B cell (primary cell): ENCODE data around the gene KRTAP20-1. TPM values are rescaled to one million over a fixed set of nuclear protein-coding genes. Genes with fewer than 3 reads are reported as not detected.

Experiments
- ATAC-seq: fragments of 200-7000 bp; cut with Tn5 transposase; one replicate; pipeline ENCODE4 v1.10.0; 2021; ENCODE audit warnings: low read depth, mild to moderate bottlenecking, moderate number of reproducible peaks, moderate library complexity
- CTCF ChIA-PET: fragments of 350-600 bp; sonication (Branson Sonifier 250); formaldehyde crosslinking; loops from one replicate; lab custom pipeline; 2021; ENCODE audit warnings: antibody characterized with exemption, inconsistent platforms; lab: Charles Lee
- POLR2A ChIA-PET: fragments of 350-600 bp; sonication (Branson Sonifier 250); formaldehyde crosslinking; loops from one replicate; lab custom pipeline; 2021; ENCODE audit warnings: antibody characterized with exemption; lab: Charles Lee
- DNase-seq: peaks from one replicate; pipeline ENCODE4 v3.0.0; 2013
- H2AFZ ChIP-seq: 2 replicates; pipeline ENCODE4 v1.6.1; 2012; ENCODE audit warnings: mild to moderate bottlenecking, low read depth, low read length; ENCODE audit not compliant: insufficient read depth, poor library complexity, severe bottlenecking
- H3K27ac ChIP-seq, 2 donors: 1 replicate in 1 of 2; 2 replicates in 1 of 2; pipeline ENCODE4 v1.5.1; 2012 to 2013; ENCODE audit warnings: low read length in 2 of 2, mild to moderate bottlenecking in 2 of 2, moderate library complexity in 1 of 2
- H3K27me3 ChIP-seq, 4 experiments: fragments of 200-600 bp in 1 of 4; sonication (generic) in 1 of 4; replicated peaks in 1 of 4; 1 replicate in 2 of 4; 2 replicates in 2 of 4; pipeline versions ENCODE4 v1.6.1 to v1.7.0; 2013 to 2016; ENCODE audit warnings: low read length in 3 of 4, mild to moderate bottlenecking in 2 of 4, mixed read lengths in 1 of 4, moderate library complexity in 1 of 4; ENCODE audit not compliant: insufficient read depth in 4 of 4, control insufficient read depth in 3 of 4; ENCODE audit errors: control extremely low read depth in 1 of 4
- H3K36me3 ChIP-seq, 2 experiments: replicated peaks in 1 of 2; 1 replicate in 1 of 2; 2 replicates in 1 of 2; pipeline versions ENCODE4 v1.6.1 to v1.7.1; 2013; ENCODE audit warnings: low read length in 1 of 2; ENCODE audit not compliant: insufficient read depth in 2 of 2, control insufficient read depth in 1 of 2; ENCODE audit errors: control extremely low read depth in 1 of 2, extremely low read depth in 1 of 2
- H3K4me1 ChIP-seq, 2 donors: fragments of 200-600 bp in 1 of 2; sonication (generic) in 1 of 2; 1 replicate in 1 of 2; 2 replicates in 1 of 2; pipeline versions ENCODE4 v1.5.1 to v1.6.1; 2013 to 2017; ENCODE audit warnings: low read length in 2 of 2; ENCODE audit not compliant: control insufficient read depth in 2 of 2, insufficient read depth in 2 of 2
- H3K4me2 ChIP-seq: replicated peaks from 2 replicates; pipeline ENCODE3; 2012; ENCODE audit warnings: mild to moderate bottlenecking, low read depth, low read length; ENCODE audit not compliant: poor library complexity, severe bottlenecking
- H3K4me3 ChIP-seq, 5 experiments: fragments of 200-600 bp in 1 of 5; sonication (generic) in 1 of 5; 1 replicate in 3 of 5; 2 replicates in 2 of 5; pipeline versions ENCODE4 v1.5.1 to v1.7.0; 2011 to 2016; ENCODE audit warnings: low read length in 4 of 5, mild to moderate bottlenecking in 4 of 5, low read depth in 2 of 5, control low read depth in 1 of 5, moderate library complexity in 1 of 5; ENCODE audit not compliant: insufficient read depth in 1 of 5; ENCODE audit errors: control extremely low read depth in 1 of 5, extremely low read depth in 1 of 5
- H3K79me2 ChIP-seq: fragments of 200-600 bp; sonication (generic); one replicate; pipeline ENCODE4 v1.6.0; 2016; ENCODE audit warnings: low read length; ENCODE audit not compliant: control insufficient read depth, insufficient read depth
- H3K9ac ChIP-seq: fragments of 200-600 bp; sonication (generic); 2 replicates; pipeline ENCODE4 v1.6.1; 2017; ENCODE audit warnings: mild to moderate bottlenecking, low read length, moderate library complexity
- H3K9me3 ChIP-seq, 3 donors: one replicate each; pipeline versions ENCODE4 v1.6.1 to v1.7.1; 2013; ENCODE audit warnings: low read length in 2 of 3; ENCODE audit not compliant: control insufficient read depth in 2 of 3, insufficient read depth in 1 of 3; ENCODE audit errors: control extremely low read depth in 1 of 3
- H4K20me1 ChIP-seq: 2 replicates; pipeline ENCODE4 v1.6.0; 2012; ENCODE audit warnings: mild to moderate bottlenecking, low read length; ENCODE audit not compliant: insufficient read depth, control insufficient read depth, poor library complexity, severe bottlenecking
- H3K27ac Mint-ChIP-seq: one replicate; pipeline ENCODE4 v1.8.0; 2021; ENCODE audit warnings: mixed read lengths
- H3K27me3 Mint-ChIP-seq: one replicate; pipeline ENCODE4 v1.8.0; 2021; ENCODE audit warnings: mixed read lengths
- H3K4me1 Mint-ChIP-seq: one replicate; pipeline ENCODE4 v1.8.0; 2021; ENCODE audit warnings: mixed read lengths
- H3K4me3 Mint-ChIP-seq: one replicate; pipeline ENCODE4 v1.8.0; 2021; ENCODE audit warnings: mixed read lengths
- H3K9me3 Mint-ChIP-seq: one replicate; pipeline ENCODE4 v1.8.0; 2022; ENCODE audit warnings: mixed read lengths; ENCODE audit not compliant: insufficient read depth
- CTCF ChIP-seq: fragments of 200-600 bp; IDR thresholded peaks from one replicate; pipeline ENCODE4 v1.8.0; 2022; ENCODE audit warnings: antibody characterized with exemption, mild to moderate bottlenecking
- EZH2 ChIP-seq: IDR thresholded peaks from 2 replicates; pipeline ENCODE4 v1.6.1; 2012; ENCODE audit warnings: borderline replicate concordance, low read depth, mild to moderate bottlenecking, moderate library complexity, low read length; ENCODE audit not compliant: insufficient read depth, poor library complexity, severe bottlenecking
- WGBS: methylation state at CpG from one replicate; pipeline ENCODE4 v1.1.5; 2013; ENCODE audit warnings: missing lambda C conversion rate; ENCODE audit not compliant: insufficient coverage; 5-methylcytosine and 5-hydroxymethylcytosine counted together
- intact Hi-C: fragments of 100-400 bp; cut with micrococcal nuclease; formaldehyde crosslinking; loops from one replicate; pipeline ENCODE4 v1.10.0; 2022
- polyA plus RNA-seq: library from polyadenylated mRNA; depleted of rRNA; stranded (reverse); fragments of >200 nt; gene quantifications from 2 replicates; pipeline ENCODE4 v1.2.3, GENCODE V29; 2012
- total RNA-seq, 2 donors: library from RNA; stranded (reverse); fragments of 120-200 nt in 1 of 2; gene quantifications; 1 replicate in 1 of 2; 2 replicates in 1 of 2; pipeline versions ENCODE4 v1.2.3 to v1.2.4, GENCODE V29; 2013 to 2022

KRTAP20-1 gene
- total and polyA plus RNA-seq, 2 donors (not counting 1 experiment from before 2014, with no cell fraction given) = not detected

- H3K4me3 Mint-ChIP-seq = no peak overlapping the region
- intact Hi-C loops = no loop called here
- Histone ChIP-seq H3K9ac (no peak overlapping the region), H3K27ac (no peak overlapping the region), H3K4me1 (no peaks in the 10 kb centered on the region), H4K20me1 (no peaks in the 10 kb centered on the region), H3K4me2 (no peak overlapping the region), H3K36me3 (no peaks in the 10 kb centered on the region), H3K9me3 (no peaks in the 10 kb centered on the region), H3K79me2 (no peaks in the 10 kb centered on the region), H3K4me3 (no peak overlapping the region), H2AFZ (no peak overlapping the region), H3K27me3 (no peaks in the 10 kb centered on the region)
- peaks cover 3% of the 10 kb centered on the region for H3K9me3 Mint-ChIP-seq
- H3K4me1 Mint-ChIP-seq = no peaks in the 10 kb centered on the region
- ATAC-seq (no peak), DNase-seq (no peak)
- CTCF ChIA-PET = no interaction called here
- no peaks in the 10 kb centered on the region for H3K27me3 Mint-ChIP-seq
- POLR2A ChIA-PET = no interaction called here
- no peak overlapping the region for H3K27ac Mint-ChIP-seq
- TF ChIP-seq CTCF (no peak), EZH2 (no peak)
- WGBS = no CpG with 5 or more reads among the region's 3 CpGs
Measured at GRCh38 chr21:30580132-30580531, 36.1 kb upstream of the KRTAP20-1 start.

- CTCF ChIA-PET = no interaction called here
- no peak for ATAC-seq
- DNase-seq = no peak
- no peaks in the 10 kb centered on the region for H4K20me1 ChIP-seq
- H3K9me3 ChIP-seq = no peaks in the 10 kb centered on the region
- H3K4me1 Mint-ChIP-seq = no peaks in the 10 kb centered on the region
- no peaks in the 10 kb centered on the region for H3K4me1 ChIP-seq
- no CpG with 5 or more reads among the region's 1 CpG for WGBS
- no peak overlapping the region for H3K9ac ChIP-seq
- no peak overlapping the region for H3K27ac Mint-ChIP-seq
- no peaks in the 10 kb centered on the region for H3K36me3 ChIP-seq
- no peaks in the 10 kb centered on the region for H3K27me3 ChIP-seq
- POLR2A ChIA-PET = no interaction called here
- TF ChIP-seq EZH2 (no peak), CTCF (no peak)
- peaks cover 3% of the 10 kb centered on the region for H3K9me3 Mint-ChIP-seq
- H2AFZ ChIP-seq = no peak overlapping the region
- no peak overlapping the region for H3K27ac ChIP-seq
- H3K4me3 Mint-ChIP-seq = no peak overlapping the region
- H3K79me2 ChIP-seq = no peaks in the 10 kb centered on the region
- H3K4me3 ChIP-seq = no peak overlapping the region
- no peak overlapping the region for H3K4me2 ChIP-seq
- H3K27me3 Mint-ChIP-seq = no peaks in the 10 kb centered on the region
- intact Hi-C loops = no loop called here
Measured at GRCh38 chr21:30582870-30583269, 33.4 kb upstream of the KRTAP20-1 start.
